ENCODE data around the gene PLA2G6.

GRCh38 chr22:38085501-38085900 lies 96.1 kb downstream of the PLA2G6 start:
- TF ChIP-seq, protein P1, sequence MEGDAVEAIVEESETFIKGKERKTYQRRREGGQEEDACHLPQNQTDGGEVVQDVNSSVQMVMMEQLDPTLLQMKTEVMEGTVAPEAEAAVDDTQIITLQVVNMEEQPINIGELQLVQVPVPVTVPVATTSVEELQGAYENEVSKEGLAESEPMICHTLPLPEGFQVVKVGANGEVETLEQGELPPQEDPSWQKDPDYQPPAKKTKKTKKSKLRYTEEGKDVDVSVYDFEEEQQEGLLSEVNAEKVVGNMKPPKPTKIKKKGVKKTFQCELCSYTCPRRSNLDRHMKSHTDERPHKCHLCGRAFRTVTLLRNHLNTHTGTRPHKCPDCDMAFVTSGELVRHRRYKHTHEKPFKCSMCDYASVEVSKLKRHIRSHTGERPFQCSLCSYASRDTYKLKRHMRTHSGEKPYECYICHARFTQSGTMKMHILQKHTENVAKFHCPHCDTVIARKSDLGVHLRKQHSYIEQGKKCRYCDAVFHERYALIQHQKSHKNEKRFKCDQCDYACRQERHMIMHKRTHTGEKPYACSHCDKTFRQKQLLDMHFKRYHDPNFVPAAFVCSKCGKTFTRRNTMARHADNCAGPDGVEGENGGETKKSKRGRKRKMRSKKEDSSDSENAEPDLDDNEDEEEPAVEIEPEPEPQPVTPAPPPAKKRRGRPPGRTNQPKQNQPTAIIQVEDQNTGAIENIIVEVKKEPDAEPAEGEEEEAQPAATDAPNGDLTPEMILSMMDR (IDR thresholded peaks at IDR 0.05; ENCODE audit: poor library complexity) = no peak
- no peak for TF ChIP-seq EZH2phosphoT487 (IDR thresholded peaks at IDR 0.05; ENCODE audit: low read depth, severe bottlenecking, unreplicated experiment)
- TF ChIP-seq EZH2 (IDR thresholded peaks at IDR 0.05; ENCODE audit: borderline replicate concordance) = no peak

Data from hepatocyte (in vitro differentiated cells).